HT1080 (cell line): ENCODE measurements around the gene SCFD2. TPM values are rescaled to one million over a fixed set of nuclear protein-coding genes. Genes with fewer than 3 reads are reported as not detected.
A peak's percentile ranks its signal among the peaks of the same experiment; 100 is the strongest.
"Not testable (repeated sequence)": the region's sequence is repeated elsewhere in the genome, so short reads cannot be mapped to it uniquely, and the experiment has no call there.

Experiments
- DNase-seq: peaks from one replicate; pipeline ENCODE4 v3.0.0-alpha.2; 2015; ENCODE audit warnings: low read depth
- total RNA-seq: library from RNA; depleted of rRNA; stranded (reverse); fragments of >200 nt; shearing (Covaris generic); gene quantifications from 2 replicates; pipeline ENCODE4 v1.2.3, GENCODE V29; 2014

Gene SCFD2
- total RNA-seq, 1 experiment from 2014 or later: 28.0 TPM

DNA sequence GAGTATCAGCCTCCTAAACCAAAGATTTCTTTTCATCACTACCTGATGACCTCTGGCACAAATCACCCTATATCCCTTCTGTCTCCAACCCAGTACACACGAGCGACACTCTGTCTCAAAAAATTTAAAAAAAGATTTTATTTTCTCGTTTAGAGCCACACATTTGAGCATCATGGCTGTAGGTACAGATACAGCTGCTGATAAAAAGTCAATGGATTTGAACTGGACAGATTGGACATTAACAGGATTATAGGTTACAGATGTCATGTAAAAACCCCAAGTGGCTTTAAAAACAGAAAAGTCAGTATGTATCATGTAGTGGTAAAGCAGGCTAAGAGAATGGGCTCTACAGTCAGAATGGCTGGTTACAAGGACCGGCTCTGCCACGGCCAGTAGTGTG is 171.1 kb downstream of the SCFD2 start:
- DNase-seq: no peak

- no peak for DNase-seq
These were observed 172.8 kb downstream of the SCFD2 start for GRCh38 chr4:53193111-53193510.

DNA sequence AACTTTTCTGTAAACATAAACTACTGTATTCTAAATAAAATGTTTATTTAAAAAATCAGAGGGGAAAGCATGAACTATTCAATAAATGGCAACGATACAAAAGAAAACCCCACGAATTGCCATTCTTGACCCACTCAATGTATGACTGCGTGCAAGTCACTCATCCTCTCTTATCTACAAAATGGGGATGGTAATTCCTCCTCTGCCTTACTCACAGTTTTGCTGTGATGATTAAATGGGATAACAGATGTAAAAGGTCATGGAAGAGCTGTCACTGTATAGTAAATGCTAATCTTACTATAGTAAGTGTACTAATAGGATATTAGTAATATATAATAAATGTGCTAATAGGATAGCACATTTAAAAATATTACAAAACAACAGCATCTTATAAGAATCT is 173.4 kb downstream of the SCFD2 start:
- DNase-seq: no peak

DNA sequence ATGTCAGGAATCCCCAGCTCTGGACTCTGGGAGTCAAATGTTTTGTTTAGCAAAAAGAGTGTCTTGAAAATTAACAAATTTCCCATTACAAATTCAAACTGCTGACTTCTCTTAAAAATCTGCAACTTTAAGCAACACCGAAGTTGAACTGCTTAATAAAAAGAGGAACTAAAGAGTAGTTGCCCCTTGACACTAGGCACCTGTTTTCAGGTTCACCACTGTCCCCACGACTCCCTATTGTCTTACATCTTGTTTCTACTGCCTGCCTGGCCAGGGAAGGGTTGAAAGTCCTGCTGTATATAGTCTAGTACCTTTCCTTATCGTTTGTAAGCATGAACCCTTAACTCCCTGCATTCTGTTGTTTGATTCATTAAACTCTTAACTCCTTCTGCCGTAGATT is 173.9 kb downstream of the SCFD2 start:
- no peak for DNase-seq

GRCh38 chr4:53189011-53189410 is 176.8 kb downstream of the SCFD2 start:
- peak; percentile 6 for DNase-seq

GRCh38 chr4:53186714-53187358 is 179.0 kb downstream of the SCFD2 start:
- no peak for DNase-seq

DNA sequence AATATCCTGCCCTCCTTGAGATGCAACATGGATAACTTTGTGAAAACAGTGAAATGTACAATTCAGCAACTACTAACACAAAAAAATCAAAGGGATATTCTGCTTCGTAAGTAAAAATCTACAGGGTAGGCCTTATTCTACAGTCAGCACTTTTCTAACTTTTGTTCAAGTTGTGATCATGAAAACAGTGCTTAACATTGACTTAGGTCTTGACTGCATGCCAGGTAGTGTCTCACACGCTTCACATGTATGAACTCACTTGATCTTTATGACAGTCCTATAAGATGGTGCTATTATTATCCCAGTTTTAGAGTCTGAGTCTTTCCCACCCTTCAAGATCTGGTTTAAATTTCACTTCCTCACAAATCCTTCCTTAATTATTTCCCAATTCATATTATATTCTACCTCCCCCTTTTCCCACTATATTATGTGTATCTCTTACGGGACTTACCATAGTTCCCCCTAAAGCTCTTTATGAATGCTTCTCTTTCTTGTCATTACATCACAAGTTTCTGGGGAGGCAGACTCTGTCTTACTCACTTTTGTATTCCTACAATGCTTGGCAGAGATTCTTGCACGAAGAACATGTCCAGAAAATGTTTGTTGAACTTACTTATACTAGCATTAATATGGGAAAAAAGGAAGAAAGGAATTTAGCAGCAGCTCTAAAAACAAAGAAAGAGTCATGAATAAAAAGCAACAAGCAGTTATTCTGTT is 179.8 kb downstream of the SCFD2 start:
- no peak for DNase-seq

DNA sequence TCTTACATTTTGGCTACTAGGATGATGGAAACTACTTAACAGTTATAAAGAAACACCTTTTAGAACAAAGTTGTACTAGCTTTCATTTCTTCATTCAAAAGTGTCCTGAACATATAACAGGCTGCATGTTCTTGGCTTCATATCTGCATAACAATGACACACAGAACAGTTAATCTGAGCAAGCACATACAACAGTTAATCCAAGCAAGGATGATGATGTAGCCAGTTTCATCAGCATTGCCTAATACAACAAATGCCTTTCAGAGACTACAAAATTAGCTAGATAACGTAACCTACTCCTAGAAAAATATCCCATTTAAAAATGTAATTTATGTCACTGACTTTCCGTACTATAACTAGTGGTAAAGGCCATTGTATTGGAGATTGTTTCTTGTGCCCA is 182.1 kb downstream of the SCFD2 start:
- DNase-seq: no peak

DNA sequence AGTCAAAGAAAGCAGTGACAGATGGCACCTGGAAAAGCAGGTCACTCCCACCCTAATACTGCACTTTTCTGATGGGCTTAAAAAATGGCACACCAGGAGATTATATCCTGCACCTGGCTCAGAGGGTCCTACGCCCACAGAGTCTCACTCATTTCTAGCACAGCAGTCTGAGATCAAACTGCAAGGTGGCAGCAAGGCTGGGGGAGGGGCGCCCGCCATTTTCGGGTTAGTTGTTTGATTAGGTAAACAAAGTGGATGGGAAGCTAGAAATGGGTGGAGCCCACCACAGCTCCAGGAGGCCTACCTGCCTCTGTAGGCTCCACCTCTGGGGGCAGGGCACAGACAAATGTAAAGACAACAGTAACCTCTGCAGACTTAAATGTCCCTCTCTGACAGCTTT is 188.1 kb downstream of the SCFD2 start:
- not testable (repeated sequence) for DNase-seq

GRCh38 chr4:53175640-53176039 is 190.2 kb downstream of the SCFD2 start:
- no peak for DNase-seq

DNA sequence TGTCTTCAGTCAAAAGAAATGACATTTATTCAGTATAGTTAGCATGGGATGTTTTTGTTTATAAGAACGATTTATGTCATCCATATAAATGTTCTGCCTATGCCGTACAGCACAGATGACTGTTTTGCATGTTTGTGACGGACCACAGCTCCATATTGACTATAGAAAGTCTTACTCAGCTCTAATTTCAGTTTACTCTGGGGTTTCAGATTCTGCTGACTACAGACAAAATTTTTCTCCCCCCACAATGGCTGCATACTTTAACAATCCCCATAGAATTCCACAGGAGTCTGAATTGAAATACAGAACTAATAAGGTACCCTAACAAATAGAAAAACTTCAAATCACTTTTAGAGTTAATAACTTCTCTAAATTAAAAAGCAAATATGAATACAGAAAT is 191.0 kb downstream of the SCFD2 start:
- DNase-seq: no peak

- no peak for DNase-seq
These were observed 192.3 kb downstream of the SCFD2 start for GRCh38 chr4:53173576-53173975.

DNA sequence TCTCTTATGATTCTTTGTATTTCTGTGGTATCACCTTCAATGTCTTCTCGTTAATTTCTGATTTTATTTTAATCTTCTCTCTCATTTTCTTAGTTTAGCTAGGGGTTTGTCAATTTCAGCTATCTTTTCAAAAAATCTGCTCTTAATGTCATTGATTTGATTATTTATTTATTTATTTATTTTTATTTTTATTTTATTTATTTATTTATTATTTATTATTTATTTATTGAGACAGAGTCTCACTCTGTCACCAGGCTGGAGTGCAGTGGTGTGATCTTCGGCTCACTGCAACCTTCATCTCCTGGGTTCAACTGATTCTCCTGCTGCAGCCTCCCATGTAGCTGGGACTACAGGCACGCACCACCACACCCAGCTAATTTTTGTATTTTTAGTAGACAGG is 194.1 kb downstream of the SCFD2 start:
- DNase-seq: no peak

DNA sequence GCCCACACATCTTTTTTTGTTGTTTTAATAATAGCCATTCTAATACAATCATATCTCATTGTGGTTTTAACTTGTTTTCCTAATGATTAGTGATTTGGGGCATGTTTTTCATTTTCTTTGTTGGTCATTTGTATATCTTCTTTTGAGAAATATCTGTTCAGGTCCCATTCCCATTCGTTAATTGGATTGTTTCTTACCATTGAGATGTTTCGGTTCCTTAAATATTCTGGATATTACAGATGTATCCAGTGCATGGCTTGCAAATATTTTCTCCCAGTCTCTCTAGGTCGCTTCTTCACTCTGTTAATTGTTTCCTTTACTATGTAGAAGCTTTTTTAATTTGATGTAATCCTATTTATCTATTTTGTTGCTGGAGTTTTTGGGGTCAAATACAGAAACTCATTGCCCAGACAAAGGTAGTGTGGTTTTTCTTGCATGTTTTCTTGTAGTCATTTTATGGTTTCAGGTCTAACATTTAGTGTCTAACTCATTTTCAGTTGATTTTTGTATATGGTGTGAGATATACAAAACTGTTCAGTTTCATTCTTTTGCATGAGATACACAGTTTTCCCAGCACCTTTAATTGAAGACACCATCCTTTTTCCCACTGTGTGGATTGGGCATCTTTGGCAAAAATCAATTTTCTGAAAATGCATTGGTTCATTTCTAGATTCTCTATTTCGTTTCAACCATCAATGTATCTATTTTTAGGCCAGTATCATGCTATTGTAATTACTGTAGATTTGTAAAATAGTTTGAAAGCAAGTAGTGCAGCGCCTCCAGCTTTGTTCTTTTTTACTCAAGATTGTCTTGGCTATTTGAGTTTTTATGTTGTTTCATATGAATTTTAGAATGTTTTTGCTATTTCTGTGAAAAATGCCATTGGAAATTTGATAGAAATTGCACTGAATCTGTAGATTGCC is 195.9 kb downstream of the SCFD2 start:
- DNase-seq: no peak

DNA sequence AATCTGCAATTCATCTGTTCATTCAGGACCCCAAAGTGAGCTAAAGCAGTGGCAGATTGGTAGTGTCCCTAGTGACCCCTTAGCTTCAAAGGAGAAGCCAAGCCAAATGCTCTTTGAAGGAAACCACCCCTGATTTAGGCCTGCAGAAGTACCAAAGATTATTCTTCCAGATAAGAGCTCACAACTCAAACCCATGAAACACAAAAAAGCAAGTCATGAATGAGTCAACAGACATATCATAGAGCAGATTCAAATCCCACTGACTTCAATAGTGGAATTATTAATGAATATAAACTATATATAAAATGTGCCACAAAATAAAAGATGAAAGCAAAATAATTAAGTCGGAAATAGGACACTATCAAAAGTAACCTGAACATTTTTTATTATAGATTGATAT is 197.6 kb downstream of the SCFD2 start:
- no peak for DNase-seq

DNA sequence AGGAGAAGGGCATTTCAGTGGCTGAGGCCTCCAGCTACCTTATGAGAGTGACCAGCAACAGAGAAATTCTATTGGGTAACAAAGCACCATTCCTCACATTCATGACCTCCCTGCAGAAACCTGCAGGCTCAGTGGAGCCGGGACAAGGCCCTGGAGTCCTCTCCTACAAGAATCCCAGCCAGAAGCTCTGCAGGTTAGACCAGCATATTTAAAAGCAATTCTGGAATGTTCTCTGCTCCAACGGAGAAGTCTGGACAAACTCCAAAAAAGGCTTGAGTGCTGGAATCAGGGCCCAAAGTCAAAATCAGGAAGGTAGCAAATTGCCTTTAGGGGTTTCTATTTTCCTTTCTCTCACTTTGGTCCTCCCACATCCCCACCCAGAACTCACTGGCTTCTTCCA is 202.9 kb downstream of the SCFD2 start:
- no peak for DNase-seq

DNA sequence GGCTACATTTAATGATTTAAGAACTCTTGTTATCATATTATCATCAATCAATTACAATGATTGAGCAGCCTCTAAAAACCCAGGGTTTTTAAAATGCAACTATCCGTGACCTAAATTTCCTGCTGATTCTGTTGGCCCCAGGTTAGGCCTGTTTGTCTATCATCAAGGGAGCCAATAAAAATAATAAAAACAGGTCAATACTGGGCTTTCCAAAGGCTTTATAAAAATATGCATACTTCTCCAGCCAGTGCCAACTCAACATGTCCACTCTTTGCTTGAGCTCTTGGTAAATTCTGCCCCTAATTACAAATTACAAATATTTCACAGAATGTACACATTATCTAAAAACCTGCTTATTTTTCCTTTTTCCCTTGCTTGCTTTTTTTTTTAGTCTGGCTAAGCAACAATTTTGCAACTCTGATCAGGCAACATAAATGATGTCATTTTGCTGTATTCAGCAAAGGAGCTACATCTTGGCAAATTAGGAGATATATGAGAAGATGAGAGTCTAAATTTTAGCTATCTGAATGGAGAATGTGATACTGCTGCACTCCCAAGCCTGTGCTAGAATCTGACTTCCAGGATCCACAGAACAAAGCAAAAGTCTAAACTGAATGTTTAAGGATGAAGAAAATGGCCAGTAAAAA is 204.0 kb downstream of the SCFD2 start:
- DNase-seq: no peak

DNA sequence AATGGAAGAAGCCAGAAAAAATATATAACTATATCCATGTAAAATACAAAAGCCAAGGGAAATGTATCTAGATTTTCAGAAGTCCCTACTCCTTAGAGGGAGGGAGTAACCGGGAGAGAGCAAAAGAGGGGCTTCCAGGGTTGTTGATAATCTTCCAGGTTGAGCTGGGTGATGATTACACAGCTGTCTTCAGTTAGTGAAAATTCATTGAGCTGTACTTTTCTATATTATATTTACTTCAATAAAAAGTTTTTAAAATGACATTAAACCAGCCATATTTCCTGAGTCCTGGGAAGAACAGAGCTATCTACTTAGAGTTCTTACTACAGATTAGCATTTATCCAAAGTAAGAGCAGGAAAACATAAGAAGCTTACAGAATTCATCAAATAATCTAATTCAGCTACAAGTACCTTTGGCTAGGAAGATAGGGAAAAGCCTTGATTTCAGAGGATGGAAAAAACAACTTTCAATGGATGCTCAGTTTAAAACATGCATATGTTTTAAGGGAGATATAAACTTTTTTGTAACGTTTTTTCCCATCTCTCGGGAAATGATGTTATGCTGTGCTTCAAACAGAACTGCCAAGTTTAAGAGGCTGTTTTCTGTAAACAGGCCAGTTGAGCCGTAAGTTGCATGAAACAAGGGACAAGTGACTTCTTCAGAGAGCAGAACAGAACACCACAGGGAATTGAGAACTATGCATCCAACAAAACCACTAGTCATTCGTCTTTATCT is 204.6 kb downstream of the SCFD2 start:
- no peak for DNase-seq

DNA sequence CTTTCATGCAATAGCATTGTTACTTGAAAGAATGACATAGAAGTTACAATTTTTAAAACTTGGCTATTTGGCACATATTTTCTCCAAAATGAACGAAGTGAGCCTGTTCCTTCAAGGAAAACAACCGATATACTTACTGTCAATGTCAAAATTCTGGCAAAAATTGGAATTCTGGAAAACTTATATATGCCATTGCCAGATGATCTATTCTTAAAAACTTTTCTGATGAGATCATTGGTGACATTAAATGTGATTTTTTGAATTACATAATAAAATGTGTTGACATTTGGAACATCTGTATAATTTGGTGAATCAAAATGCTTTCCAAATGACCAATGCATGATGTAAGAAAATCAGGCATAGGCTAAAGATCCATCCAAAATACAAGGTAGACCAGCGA is 209.0 kb downstream of the SCFD2 start:
- DNase-seq: no peak

DNA sequence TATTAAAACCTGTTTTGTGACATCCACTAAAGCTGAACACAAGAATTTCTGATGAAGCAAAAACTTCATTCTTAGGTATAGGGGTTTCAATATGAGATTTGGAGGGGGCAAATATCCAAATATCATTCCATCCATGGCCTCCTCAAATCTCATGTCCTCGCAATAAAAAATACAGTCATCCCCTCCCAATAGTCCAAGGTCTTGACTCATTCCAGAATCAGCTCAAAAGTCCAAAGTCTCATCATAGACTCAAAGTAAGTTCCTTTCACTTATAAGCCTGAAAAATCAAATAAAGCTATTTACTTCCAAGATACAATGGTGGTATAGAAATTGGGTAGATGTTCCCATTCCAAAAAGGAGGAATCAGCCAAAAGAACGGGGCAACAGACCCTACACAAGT is 213.4 kb downstream of the SCFD2 start:
- DNase-seq: no peak

DNA sequence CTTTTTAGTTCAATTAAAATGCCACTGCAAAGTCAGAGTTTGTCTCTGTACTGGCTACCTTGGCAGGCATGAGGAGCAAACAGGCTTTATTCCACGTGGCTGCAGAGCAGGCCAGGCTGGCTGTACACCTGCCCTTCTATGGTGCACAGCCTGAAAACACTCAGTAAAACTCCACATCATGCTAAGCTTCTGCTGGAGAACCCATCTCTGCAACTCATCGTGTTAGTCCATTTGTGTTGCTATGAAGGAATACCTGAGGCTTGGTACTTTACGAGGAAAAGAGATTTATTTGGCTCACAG is 214.4 kb downstream of the SCFD2 start:
- no peak for DNase-seq
